Loucy (cell line): ENCODE measurements around the gene MISP3.
A peak's percentile ranks its signal among the peaks of the same experiment; 100 is the strongest.

Experiments used
- H2AFZ ChIP-seq: fragments of 200-600 bp; sonication (generic); 2 replicates; pipeline ENCODE4 v1.6.0; 2016; ENCODE audit warnings: antibody characterized with exemption, mild to moderate bottlenecking, low read length, moderate library complexity
- H3F3A ChIP-seq: fragments of 200-600 bp; 2 replicates; pipeline ENCODE4 v1.6.0; 2016; ENCODE audit warnings: antibody characterized with exemption, low read depth, mild to moderate bottlenecking
- H3K27me3 ChIP-seq: fragments of 200-600 bp; sonication (generic); 2 replicates; pipeline ENCODE4 v1.6.1; 2014; ENCODE audit warnings: low read length, mild to moderate bottlenecking; ENCODE audit not compliant: insufficient read depth, poor library complexity, severe bottlenecking
- H3K36me3 ChIP-seq: fragments of 200-600 bp; sonication (generic); 2 replicates; pipeline ENCODE4 v1.6.1; 2016; ENCODE audit warnings: low read length; ENCODE audit not compliant: insufficient read depth
- H3K4me1 ChIP-seq: fragments of 200-600 bp; sonication (generic); 2 replicates; pipeline ENCODE4 v1.5.1; 2014; ENCODE audit warnings: low read length, mild to moderate bottlenecking; ENCODE audit not compliant: insufficient read depth, poor library complexity, severe bottlenecking
- H3K4me2 ChIP-seq: fragments of 200-600 bp; sonication (generic); 2 replicates; pipeline ENCODE4 v1.6.0; 2014; ENCODE audit warnings: antibody characterized with exemption, low read length, low read depth, mild to moderate bottlenecking; ENCODE audit not compliant: poor library complexity, severe bottlenecking
- H3K4me3 ChIP-seq: fragments of 200-600 bp; sonication (generic); 2 replicates; pipeline ENCODE4 v1.5.1; 2014; ENCODE audit warnings: low read length, mild to moderate bottlenecking, mixed read lengths; ENCODE audit not compliant: poor library complexity, severe bottlenecking
- H3K79me2 ChIP-seq: fragments of 200-600 bp; sonication (generic); 2 replicates; pipeline ENCODE4 v1.6.1; 2014; ENCODE audit warnings: low read length; ENCODE audit not compliant: insufficient read depth
- H3K9ac ChIP-seq: fragments of 200-600 bp; sonication (generic); 2 replicates; pipeline ENCODE4 v1.6.0; 2014; ENCODE audit warnings: mild to moderate bottlenecking, low read depth, low read length, moderate library complexity; ENCODE audit not compliant: poor library complexity, severe bottlenecking
- H3K9me2 ChIP-seq: fragments of 200-600 bp; sonication (generic); replicated peaks from 2 replicates; pipeline ENCODE4 v1.6.1; 2016; ENCODE audit warnings: low read depth, low read length, mixed read lengths
- H3K9me3 ChIP-seq: fragments of 200-600 bp; sonication (generic); 2 replicates; pipeline ENCODE4 v1.6.1; 2014; ENCODE audit warnings: mild to moderate bottlenecking, antibody characterized with exemption, low read length, low read depth; ENCODE audit not compliant: insufficient read depth
- H4K20me1 ChIP-seq: fragments of 200-600 bp; sonication (generic); 2 replicates; pipeline ENCODE4 v1.6.0; 2014; ENCODE audit warnings: antibody characterized with exemption, low read length, mild to moderate bottlenecking; ENCODE audit not compliant: insufficient read depth, poor library complexity, severe bottlenecking
- CTCF ChIP-seq: fragments of 200-600 bp; sonication (generic); conservative IDR thresholded peaks from 2 replicates; pipeline ENCODE4 v1.5.1; 2014; ENCODE audit warnings: mild to moderate bottlenecking, antibody characterized with exemption, low read length
- EZH2phosphoT487 ChIP-seq: fragments of 200-600 bp; IDR thresholded peaks from 2 replicates; pipeline ENCODE4 v1.6.1; 2018; ENCODE audit warnings: antibody characterized with exemption, mild to moderate bottlenecking, moderate library complexity, borderline replicate concordance

MISP3 gene

GRCh38 chr19:14112809-14113385 is 40.3 kb downstream of the MISP3 start:
- H3K79me2 ChIP-seq, result peaks cover 34% of the 10 kb centered on the region; the same call in 1 of the 2 replicates

GRCh38 chr19:14113762-14114414 is 41.3 kb downstream of the MISP3 start:
- TF ChIP-seq EZH2phosphoT487, result no peak
- peak; percentile 64 for TF ChIP-seq CTCF
- peak overlapping the region; percentile 33 for H3K4me2 ChIP-seq
- no peak overlapping the region for H3K4me3 ChIP-seq
- no peak overlapping the region for H2AFZ ChIP-seq
- peak overlapping the region; percentile 22 for H3K9ac ChIP-seq
- H3K4me1 ChIP-seq, result peaks cover 56% of the 10 kb centered on the region
- no peaks in the 10 kb centered on the region for H3K36me3 ChIP-seq
- no peaks in the 10 kb centered on the region for H3K9me2 ChIP-seq
- H3K79me2 ChIP-seq, result peaks cover 37% of the 10 kb centered on the region; the same call in 1 of the 2 replicates
- H3K27me3 ChIP-seq, result no peaks in the 10 kb centered on the region
- H3K9me3 ChIP-seq, result no peaks in the 10 kb centered on the region
- H4K20me1 ChIP-seq, result peaks cover 18% of the 10 kb centered on the region
- H3F3A ChIP-seq, result no peaks in the 10 kb centered on the region

More at GRCh38 chr19:14112809-14113385, 40.3 kb downstream of the MISP3 start:
- peak overlapping the region; percentile 15 for H3K9ac ChIP-seq
- no peaks in the 10 kb centered on the region for H3K9me3 ChIP-seq
- no peaks in the 10 kb centered on the region for H3K27me3 ChIP-seq
- H2AFZ ChIP-seq, result no peak overlapping the region
- H3K9me2 ChIP-seq, result no peaks in the 10 kb centered on the region
- H3K4me3 ChIP-seq, result no peak overlapping the region
- peaks cover 18% of the 10 kb centered on the region for H4K20me1 ChIP-seq
- TF ChIP-seq EZH2phosphoT487 (no peak), CTCF (no peak)
- H3K4me1 ChIP-seq, result peaks cover 49% of the 10 kb centered on the region
- peak overlapping the region; percentile 33 for H3K4me2 ChIP-seq
- no peaks in the 10 kb centered on the region for H3K36me3 ChIP-seq
- no peaks in the 10 kb centered on the region for H3F3A ChIP-seq

- no peaks in the 10 kb centered on the region for H3K9me2 ChIP-seq
- no peak overlapping the region for H3K9ac ChIP-seq
- TF ChIP-seq EZH2phosphoT487, result no peak
- no peak for TF ChIP-seq CTCF
- no peaks in the 10 kb centered on the region for H3K9me3 ChIP-seq
- no peak overlapping the region for H3K4me3 ChIP-seq
- H3K79me2 ChIP-seq, result peaks cover 38% of the 10 kb centered on the region; the same call in 1 of the 2 replicates
- no peak overlapping the region for H2AFZ ChIP-seq
- H3F3A ChIP-seq, result no peaks in the 10 kb centered on the region
- peaks cover 59% of the 10 kb centered on the region for H3K4me1 ChIP-seq
- no peaks in the 10 kb centered on the region for H3K36me3 ChIP-seq
- H4K20me1 ChIP-seq, result peaks cover 18% of the 10 kb centered on the region
- peak overlapping the region; percentile 30 for H3K4me2 ChIP-seq
- H3K27me3 ChIP-seq, result no peaks in the 10 kb centered on the region
These were observed 41.9 kb downstream of the MISP3 start for GRCh38 chr19:14114439-14114838.
